GM19397 (cell line): ENCODE measurements around the gene PPP1R17.

Experiments used
- ATAC-seq: cut with Tn5 transposase; IDR thresholded peaks from one replicate; pipeline ENCODE4 v1.9.1; 2021; ENCODE audit warnings: mild to moderate bottlenecking, moderate library complexity; ENCODE audit not compliant: unreplicated experiment

Gene PPP1R17

DNA sequence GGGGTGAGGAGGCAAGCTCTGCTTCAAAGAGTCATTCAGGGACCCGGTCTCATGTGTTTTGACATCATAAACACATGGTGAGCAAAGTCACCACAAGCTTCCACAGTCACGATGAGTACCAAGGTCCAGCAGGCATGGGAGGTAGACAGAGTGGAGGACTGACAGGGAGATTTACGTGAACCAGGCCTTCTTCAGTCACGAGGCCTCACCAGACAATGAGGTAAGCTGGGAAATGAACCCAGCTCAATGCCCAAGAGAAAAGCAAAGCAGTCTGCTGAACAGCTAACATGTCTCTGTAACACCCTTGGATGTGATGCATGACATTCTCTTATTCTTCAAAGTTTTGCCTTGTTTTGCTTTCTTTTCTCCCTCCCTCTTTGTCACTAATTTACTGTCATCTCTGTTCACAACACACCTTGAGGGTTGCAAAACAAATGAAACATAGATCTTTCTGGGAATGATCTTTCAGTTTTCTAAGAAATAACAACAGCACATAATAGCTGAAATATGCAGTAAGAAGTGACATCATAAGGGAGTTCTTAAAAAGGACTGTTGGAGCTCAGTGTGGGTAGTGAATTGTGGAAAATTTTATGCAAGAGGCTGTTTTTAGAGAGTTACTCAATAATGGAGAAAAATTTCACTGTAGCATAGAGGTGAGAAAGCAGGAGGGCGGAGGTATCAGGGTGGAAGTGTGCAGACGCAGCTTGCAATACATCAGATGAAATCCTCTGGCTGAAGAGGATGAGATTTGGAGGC, 9.0 kb downstream of the PPP1R17 start:
- ATAC-seq: no peak

- no peak for ATAC-seq
Observed at GRCh38 chr7:31699050-31699449, 12.0 kb downstream of the PPP1R17 start.

DNA sequence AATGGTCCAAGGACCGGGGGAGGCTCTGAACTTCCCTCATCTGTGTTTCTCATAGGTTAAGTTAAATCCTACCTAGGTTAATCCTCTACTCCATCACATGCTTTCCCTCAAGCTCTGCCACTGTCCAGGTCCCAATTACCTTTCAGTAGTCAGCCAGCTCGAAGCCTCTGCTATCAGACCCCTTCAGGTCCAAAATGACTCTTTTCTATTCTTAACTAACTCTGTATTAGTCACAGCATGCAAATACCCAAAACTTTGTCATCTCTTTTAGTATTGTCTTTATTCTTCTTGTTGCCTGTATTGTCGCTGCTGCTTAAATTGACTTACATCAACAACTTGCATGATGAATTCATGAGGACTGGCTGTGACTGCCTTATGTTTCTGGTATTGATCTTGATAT, 15.3 kb downstream of the PPP1R17 start:
- ATAC-seq: no peak

DNA sequence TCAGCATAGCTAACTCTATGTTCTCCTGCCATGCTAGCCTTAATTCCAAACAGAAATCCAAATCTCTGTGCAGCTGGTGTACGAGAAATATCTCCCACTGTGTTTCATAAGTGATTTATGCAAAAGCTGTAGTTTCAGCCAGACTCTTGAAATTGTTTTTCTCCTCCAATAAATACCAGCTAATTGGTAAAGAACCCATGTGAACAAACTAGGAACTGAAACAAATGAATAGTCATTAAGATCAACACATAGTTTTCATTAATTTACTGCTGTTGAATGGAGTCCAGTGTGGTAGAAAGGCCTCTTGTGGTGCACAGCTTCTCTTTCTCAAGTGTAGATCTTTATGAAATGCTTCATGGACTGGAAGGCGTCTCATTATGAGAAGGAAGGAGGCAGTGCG, 18.4 kb downstream of the PPP1R17 start:
- no peak for ATAC-seq

- no peak for ATAC-seq
Observed at GRCh38 chr7:31707089-31707488, 20.1 kb downstream of the PPP1R17 start.

DNA sequence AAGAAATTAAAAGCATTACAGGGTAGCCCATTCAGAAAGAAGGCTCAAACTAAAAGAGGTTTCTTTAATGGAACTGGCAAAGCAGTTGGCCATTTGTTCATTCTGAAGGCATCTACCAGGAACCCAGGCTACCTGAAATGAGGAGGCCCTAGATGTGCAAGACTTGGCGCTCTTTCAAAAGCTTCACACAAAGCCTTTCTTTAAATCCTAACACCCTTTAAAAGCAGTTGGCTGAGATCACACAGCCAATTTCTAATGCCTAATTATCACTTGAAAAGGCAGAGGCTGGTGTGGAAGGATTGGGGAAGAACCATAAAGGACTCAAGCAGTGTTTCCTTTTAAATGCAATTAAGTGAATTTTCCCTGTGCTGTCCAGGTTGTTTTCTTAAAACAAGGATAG, 23.2 kb downstream of the PPP1R17 start:
- ATAC-seq: no peak

DNA sequence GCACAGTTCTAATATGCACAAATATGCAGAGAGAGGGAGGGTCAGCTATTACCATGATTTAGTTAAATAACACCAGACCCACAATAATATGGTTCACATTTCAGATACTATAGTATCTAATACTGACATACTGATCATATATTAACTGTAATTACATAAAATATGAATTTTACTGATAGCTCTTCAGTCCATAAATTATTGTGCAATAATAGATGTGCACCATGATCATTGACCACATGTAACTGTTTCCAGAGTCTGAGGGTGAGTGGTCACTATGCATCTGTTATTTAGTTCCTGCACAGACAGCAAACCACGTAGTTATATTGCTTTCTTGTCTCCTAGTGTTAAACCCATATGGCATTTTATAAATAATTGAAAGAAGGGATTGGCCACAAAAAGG, 29.3 kb downstream of the PPP1R17 start:
- ATAC-seq: no peak

- ATAC-seq: no peak
Observed at GRCh38 chr7:31720366-31720765, 33.4 kb downstream of the PPP1R17 start.

DNA sequence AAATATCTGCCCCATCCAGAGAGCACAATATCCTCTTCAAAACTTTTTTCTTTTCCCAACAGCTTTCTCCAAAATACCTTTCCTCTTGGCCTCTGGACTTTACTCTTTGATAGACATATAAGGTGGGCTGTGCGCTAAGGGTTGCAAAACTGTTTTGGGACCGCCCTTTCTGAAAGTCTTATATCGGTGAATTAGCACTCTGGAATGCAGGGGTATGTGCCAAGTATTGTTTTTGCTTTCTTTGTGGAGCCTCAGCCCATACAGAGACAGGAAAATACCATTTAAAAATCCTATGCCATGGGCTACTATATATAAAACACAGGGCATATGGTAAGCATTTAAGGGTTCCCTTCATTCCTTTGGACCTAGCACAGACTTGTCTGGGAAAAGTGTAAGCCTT, 37.7 kb downstream of the PPP1R17 start:
- no peak for ATAC-seq

DNA sequence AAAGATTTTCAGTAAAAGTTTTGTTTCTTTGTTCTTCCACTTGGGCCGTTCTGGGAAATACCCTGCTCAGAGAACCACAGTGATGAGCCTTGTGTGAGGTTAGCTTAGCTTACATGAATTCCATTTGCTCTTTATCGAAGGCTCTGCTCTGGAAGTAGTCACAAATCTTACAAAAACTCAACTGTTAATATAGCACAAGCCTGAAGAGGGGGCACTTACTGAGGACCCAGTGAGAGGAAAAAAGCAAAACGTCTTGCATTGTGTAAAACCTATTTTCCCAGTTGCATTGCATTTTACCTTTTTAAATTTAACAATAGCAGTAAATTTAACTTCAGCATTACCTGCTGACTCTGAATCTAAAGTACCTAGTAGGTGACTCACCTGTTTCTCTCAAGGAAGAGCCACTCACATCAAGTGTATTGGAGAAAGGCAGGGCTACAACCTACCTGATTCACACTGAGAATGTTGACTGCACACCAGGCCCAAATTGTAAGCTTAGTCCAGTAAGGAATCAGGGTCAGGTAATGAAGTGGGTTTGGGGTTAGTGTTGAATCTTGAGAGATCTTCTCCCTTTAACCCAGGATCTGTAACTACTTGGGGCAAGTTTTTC, 42.3 kb downstream of the PPP1R17 start:
- ATAC-seq: no peak

GRCh38 chr7:31734456-31734855, 47.4 kb downstream of the PPP1R17 start:
- ATAC-seq: no peak

DNA sequence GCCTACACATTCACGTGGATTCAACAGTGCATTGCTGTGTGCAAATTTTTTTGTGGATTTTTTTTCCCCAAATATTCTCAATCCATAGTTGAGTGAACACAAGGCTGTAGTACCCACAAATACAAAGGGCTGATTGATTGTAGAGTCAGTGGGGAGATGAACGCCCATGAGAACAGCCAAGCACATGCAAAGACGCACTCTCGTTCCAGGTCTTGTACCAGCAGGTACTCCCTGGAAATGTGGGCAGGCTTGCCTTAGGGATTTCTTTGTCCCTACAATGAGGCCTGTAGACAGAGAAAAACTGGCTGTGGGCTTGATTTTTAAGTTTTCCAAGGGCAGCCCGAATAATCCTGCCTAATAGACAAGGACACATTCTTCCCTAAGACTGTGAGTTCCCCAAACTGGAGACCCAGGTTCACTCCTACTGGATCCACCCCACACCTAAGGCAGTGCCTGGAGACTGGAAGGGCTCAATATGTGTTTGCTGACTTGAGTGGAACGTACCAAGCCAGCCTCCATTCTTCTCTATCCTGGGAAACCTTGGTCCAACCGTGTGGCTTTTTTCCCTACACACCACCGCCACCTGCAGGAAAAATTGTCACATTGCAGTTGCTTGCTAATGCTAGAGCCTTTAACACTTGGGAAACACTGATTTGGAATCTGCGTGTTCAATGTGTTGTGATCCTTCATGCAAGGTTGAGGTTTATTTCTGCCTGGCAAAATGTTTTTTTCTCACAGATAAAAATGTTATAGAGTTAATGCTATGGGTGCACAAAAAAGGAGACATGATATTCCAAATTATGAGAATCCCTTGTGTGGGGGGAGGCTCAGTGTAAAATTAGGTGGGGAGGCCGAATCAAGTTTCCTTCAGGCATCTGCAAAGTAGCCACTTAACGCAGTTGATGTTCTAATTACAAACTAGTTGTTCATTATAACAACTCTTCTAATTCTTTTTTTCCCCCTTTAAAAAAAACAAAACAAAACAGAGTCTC, 49.3 kb downstream of the PPP1R17 start:
- ATAC-seq: no peak

DNA sequence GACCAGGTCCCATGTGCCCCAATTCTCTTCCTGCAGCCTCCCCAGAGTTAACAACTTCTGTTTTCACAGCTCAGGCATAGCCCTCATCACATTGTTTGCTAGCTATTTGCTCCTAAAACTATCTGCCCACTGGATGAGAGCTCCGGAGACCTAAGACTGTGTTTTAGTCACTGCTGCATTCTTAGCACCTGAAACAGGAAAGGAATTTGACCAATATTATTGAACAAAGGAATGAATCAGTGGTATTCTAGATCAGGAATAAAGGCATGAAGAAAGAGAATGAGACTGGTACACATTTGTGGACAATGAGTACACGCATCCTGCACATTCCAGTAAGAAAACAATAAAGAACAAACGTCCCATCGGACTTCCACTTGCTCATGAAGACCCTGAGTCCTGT, 54.8 kb downstream of the PPP1R17 start:
- no peak for ATAC-seq

DNA sequence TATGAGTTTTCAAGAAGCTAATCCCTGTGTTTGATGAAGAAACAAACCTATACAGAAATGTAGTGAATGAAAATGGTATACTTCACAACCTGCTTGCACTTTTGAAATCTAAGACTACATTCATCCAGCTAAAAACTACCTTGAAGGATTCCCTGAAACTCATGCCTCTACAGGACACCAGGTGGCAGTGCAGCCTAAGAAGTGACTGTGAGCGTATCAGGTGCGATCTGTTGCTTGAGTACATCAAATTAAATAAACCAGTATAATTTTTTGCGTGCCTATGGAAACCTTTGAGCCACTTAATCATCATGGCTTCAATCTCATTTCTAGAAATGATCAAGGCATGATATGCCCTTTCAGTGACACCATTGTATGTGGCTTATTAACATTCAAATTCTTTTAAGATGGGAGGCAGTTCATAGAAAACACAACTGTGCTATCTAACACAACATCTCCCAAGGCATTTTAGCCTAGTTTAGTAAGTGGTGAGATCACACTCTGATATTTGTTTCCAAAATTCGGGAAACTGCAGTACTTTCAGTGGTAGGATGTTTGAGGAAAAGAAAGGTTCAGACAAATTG, 57.4 kb downstream of the PPP1R17 start:
- no peak for ATAC-seq

DNA sequence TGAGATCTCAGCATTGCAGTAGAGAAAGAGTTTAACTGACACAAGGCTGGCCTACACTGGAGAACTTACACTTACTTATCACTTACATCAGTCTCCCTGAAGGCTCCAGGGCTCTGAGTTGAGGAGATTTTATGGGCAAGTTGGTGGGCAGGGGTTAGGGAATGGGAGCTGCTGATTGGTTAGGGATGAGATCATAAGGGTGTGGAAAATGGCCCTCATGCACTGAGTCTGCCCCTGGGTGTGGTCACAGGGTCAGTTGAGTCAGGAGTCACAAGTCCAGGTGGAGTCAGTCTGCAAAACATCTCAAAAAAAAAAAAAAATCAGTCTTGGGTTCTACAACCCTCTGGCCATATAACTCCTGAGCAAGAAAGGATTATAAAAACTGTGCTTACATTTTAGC, 60.5 kb downstream of the PPP1R17 start:
- no peak for ATAC-seq

- ATAC-seq: no peak
Observed at GRCh38 chr7:31748084-31748483, 61.1 kb downstream of the PPP1R17 start.

DNA sequence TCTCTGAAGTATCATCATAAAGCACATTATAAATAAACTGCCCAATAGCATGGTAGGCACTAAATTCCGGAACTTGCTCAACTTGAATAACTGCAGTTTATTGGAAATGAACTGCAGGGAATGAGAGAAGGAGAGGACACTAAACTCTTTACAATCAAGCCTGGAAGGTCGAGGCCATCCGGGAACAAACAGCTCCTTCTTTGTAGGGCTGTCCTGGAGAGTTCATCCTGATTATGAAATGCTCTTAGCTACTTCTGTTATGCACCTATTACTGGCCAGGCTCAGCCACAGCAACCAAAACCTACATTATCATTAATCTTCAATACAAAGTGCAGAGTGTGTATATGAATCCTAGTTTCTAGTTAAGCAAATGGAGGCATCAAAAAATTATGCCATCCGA, 64.7 kb downstream of the PPP1R17 start:
- no peak for ATAC-seq
